ENCODE measurements around the gene PXN. TPM values are rescaled to one million over a fixed set of nuclear protein-coding genes. Genes with fewer than 3 reads are reported as not detected.

PXN gene
- total and polyA plus RNA-seq, 10 of the 15 experiments (the other 5 are each of a cell fraction or from before 2014, with no cell fraction given) = 1.0 to 32.0 (median 11.5) TPM

DNA sequence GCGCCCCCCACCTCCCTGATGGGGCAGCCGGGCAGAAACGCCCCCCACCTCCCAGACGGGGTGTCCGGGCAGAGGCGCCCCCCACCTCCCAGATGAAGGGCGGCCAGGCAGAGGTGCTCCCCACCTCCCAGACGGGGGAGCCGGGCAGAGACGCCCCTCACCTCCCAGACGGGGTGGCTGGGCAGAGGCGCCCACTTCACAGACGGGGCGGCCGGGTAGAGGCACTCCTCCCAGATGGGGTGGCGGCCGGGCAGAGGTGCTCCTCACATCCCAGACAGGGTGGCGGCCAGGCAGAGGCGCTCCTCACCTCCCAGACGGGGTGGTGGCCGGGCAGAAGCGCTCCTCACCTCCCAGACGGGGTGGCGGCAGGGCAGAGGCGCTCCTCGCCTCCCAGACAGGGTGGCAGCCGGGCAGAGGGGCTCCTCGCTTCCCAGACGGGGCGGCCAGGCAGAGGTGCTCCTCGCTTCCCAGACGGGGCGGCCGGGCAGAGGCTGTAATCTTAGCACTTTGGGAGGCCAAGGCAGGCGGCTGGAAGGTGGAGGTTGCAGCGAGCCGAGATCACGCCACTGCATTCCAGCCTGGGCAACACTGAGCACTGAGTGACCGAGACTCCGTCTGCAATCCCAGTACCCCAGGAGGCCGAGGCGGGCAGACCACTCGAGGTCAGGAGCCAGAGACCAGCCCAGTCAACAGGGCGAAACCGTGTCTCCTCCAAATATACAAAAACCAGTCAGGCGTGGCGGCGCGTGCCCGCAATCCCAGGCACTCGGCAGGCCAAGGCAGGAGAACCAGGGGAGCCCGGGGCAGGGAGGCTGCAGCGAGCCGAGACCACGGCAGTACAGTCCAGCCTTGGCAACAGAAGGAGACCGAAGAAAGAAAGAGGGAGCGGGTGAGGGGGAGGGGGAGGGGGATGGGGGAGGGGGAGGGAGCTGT, 12.9 kb upstream of the PXN start:
- Histone ChIP-seq H3K4me2 (ENCODE audit: control insufficient read depth, insufficient read depth) (no peak overlapping the region), H4K20me1 (ENCODE audit: control insufficient read depth, insufficient read depth) (no peaks in the 10 kb centered on the region), H2AFZ (ENCODE audit: control insufficient read depth, low read depth, low read length) (no peak overlapping the region), H3K9me3 (replicated peaks; ENCODE audit: control insufficient read depth, insufficient read depth, low read length) (no peaks in the 10 kb centered on the region), H3K27me3 (replicated peaks in 1 of 2; ENCODE audit: control insufficient read depth in 2 of 2, insufficient read depth in 2 of 2, low read length in 1 of 2) (no peaks in the 10 kb centered on the region), H3K79me2 (ENCODE audit: control insufficient read depth, insufficient read depth, low read length) (no peaks in the 10 kb centered on the region), H3K36me3 (ENCODE audit: control insufficient read depth in 2 of 2, insufficient read depth in 2 of 2, low read length in 1 of 2) (no peaks in the 10 kb centered on the region), H3K9ac (ENCODE audit: control insufficient read depth, insufficient read depth, low read length) (no peak overlapping the region), H3K4me1 (ENCODE audit: control insufficient read depth, insufficient read depth, low read length) (no peaks in the 10 kb centered on the region), H3K27ac (ENCODE audit: control insufficient read depth, insufficient read depth) (no peak overlapping the region), H3K4me3 (no peak overlapping the region)
- ChIA-PET RAD21 (ENCODE audit: unreplicated experiment) (no interaction called here), SMC1A (ENCODE audit: uncharacterized antibody, unreplicated experiment) (no interaction called here), POLR2A (no interaction called here), CTCF (no interaction called here)
- DNase-seq (ENCODE audit: low read depth, low spot score) = no peak
- no peak for ATAC-seq
- no peak for TF ChIP-seq MEF2B (IDR thresholded peaks at IDR 0.05; ENCODE audit: partially characterized antibody, poor library complexity, severe bottlenecking)
- in situ Hi-C loops (cut with MboI) = loop anchor here (10.0 kb wide), 1 partner anchor 54 kb away; no protein-coding TSS in a partner anchor
- intact Hi-C loops (cut with micrococcal nuclease; ENCODE audit: unreplicated experiment) = no loop called here
- BruUV-seq (replicated peaks) = no TSS peak
- 60% methylated on average over 48 of the region's 57 CpGs for WGBS (ENCODE audit: insufficient coverage, insufficient replicate concordance, low lambda C conversion rate, missing lambda C conversion rate)
- FAIRE-seq = no peak

- CTCF ChIA-PET = no interaction called here
- in situ Hi-C loops (cut with MboI) (loop anchor here (10.0 kb wide), 1 partner anchor 52 kb away; no protein-coding TSS in a partner anchor), intact Hi-C loops (cut with micrococcal nuclease; ENCODE audit: unreplicated experiment) (no loop called here)
- Histone ChIP-seq H3K27ac (ENCODE audit: control insufficient read depth, insufficient read depth) (no peak overlapping the region), H3K4me3 (no peak overlapping the region), H2AFZ (ENCODE audit: control insufficient read depth, low read depth, low read length) (no peak overlapping the region), H4K20me1 (ENCODE audit: control insufficient read depth, insufficient read depth) (no peaks in the 10 kb centered on the region), H3K9me3 (replicated peaks; ENCODE audit: control insufficient read depth, insufficient read depth, low read length) (no peaks in the 10 kb centered on the region), H3K79me2 (ENCODE audit: control insufficient read depth, insufficient read depth, low read length) (no peaks in the 10 kb centered on the region), H3K4me2 (ENCODE audit: control insufficient read depth, insufficient read depth) (no peak overlapping the region), H3K27me3 (replicated peaks in 1 of 2; ENCODE audit: control insufficient read depth in 2 of 2, insufficient read depth in 2 of 2, low read length in 1 of 2) (no peaks in the 10 kb centered on the region), H3K9ac (ENCODE audit: control insufficient read depth, insufficient read depth, low read length) (no peak overlapping the region), H3K36me3 (ENCODE audit: control insufficient read depth in 2 of 2, insufficient read depth in 2 of 2, low read length in 1 of 2) (no peaks in the 10 kb centered on the region), H3K4me1 (ENCODE audit: control insufficient read depth, insufficient read depth, low read length) (no peaks in the 10 kb centered on the region)
- SMC1A ChIA-PET (ENCODE audit: uncharacterized antibody, unreplicated experiment) = no interaction called here
- 59% methylated on average over 6 of the region's 6 CpGs for WGBS (ENCODE audit: insufficient coverage, insufficient replicate concordance, low lambda C conversion rate, missing lambda C conversion rate)
- FAIRE-seq (no peak), DNase-seq (ENCODE audit: low read depth, low spot score) (no peak), ATAC-seq (no peak)
- BruUV-seq (replicated peaks) = no TSS peak
- POLR2A ChIA-PET = no interaction called here
- RAD21 ChIA-PET (ENCODE audit: unreplicated experiment) = no interaction called here
- TF ChIP-seq, protein P1, sequence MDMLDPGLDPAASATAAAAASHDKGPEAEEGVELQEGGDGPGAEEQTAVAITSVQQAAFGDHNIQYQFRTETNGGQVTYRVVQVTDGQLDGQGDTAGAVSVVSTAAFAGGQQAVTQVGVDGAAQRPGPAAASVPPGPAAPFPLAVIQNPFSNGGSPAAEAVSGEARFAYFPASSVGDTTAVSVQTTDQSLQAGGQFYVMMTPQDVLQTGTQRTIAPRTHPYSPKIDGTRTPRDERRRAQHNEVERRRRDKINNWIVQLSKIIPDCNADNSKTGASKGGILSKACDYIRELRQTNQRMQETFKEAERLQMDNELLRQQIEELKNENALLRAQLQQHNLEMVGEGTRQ (IDR thresholded peaks at IDR 0.05; ENCODE audit: borderline replicate concordance, low read depth, low read length) = no peak
- TF ChIP-seq, protein P2, sequence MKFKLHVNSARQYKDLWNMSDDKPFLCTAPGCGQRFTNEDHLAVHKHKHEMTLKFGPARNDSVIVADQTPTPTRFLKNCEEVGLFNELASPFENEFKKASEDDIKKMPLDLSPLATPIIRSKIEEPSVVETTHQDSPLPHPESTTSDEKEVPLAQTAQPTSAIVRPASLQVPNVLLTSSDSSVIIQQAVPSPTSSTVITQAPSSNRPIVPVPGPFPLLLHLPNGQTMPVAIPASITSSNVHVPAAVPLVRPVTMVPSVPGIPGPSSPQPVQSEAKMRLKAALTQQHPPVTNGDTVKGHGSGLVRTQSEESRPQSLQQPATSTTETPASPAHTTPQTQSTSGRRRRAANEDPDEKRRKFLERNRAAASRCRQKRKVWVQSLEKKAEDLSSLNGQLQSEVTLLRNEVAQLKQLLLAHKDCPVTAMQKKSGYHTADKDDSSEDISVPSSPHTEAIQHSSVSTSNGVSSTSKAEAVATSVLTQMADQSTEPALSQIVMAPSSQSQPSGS (IDR thresholded peaks at IDR 0.05; ENCODE audit: low read length) = no peak
- TF ChIP-seq LARP7 (IDR thresholded peaks at IDR 0.05) = no peak
- no peak for TF ChIP-seq GABPA (IDR thresholded peaks at IDR 0.05; ENCODE audit: low read depth)
- no peak for TF ChIP-seq SPI1 (IDR thresholded peaks at IDR 0.05; ENCODE audit: borderline replicate concordance, insufficient read depth, low read depth, low read length)
Measured at GRCh38 chr12:120276734-120277133, 11.2 kb upstream of the PXN start.
